DMS53 (cell line): Measurements from ENCODE around the gene XYLT1.

ENCODE experiments used
- DNase-seq: peaks from one replicate; lab custom pipeline; 2025; lab: John Stamatoyannopoulos, UW

XYLT1 gene

GRCh38 chr16:17333229-17333628, 137.5 kb downstream of the XYLT1 start:
- DNase-seq, result no peak

GRCh38 chr16:17331991-17332390, 138.8 kb downstream of the XYLT1 start:
- DNase-seq, result no peak

- DNase-seq, result no peak
Measured at GRCh38 chr16:17331071-17331607, 139.6 kb downstream of the XYLT1 start.

DNA sequence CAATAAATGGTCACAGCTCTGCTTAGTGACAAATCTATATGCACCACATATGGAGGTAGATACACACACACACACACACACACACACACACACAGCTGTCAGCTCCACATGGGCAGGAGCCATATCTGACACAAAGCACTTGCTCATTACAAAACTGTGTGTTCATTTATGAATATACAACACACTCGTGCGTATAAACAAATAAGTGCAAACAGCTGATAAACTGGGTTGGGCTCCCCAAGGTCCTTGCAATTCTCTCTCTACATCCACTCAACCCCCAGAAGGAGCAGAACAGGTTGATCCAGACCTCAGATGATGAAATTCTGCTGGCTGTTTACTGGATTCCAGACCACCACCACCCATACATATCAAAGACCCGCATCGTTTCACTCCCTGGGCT, 140.7 kb downstream of the XYLT1 start:
- DNase-seq, result no peak

GRCh38 chr16:17329391-17329790, 141.4 kb downstream of the XYLT1 start:
- DNase-seq, result no peak

GRCh38 chr16:17328932-17329331, 141.8 kb downstream of the XYLT1 start:
- no peak for DNase-seq

- DNase-seq, result no peak
Measured at GRCh38 chr16:17327664-17328335, 143.0 kb downstream of the XYLT1 start.

- DNase-seq, result no peak
Measured at GRCh38 chr16:17325476-17326143, 145.2 kb downstream of the XYLT1 start.

GRCh38 chr16:17324451-17324850, 146.3 kb downstream of the XYLT1 start:
- DNase-seq, result no peak

DNA sequence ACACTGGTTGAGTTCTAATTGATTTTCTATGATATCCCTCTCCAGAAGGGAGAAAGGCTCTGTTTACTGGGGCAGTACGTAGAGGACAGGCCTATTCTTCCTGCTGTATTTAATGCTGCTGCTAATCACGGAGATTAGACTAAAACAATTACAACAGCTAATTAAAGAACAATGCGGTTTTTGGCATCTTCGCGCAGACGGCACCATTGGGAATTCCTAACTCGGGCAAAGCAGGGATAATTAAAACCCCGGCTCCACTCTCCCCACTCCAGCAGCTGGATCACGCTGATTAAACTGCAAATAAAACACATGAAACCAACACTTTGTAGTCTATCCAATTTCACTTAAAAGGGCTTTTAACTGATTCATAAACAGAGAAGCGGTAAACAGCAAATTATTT, 147.6 kb downstream of the XYLT1 start:
- DNase-seq, result no peak

GRCh38 chr16:17321824-17322223, 148.9 kb downstream of the XYLT1 start:
- DNase-seq, result no peak

GRCh38 chr16:17320009-17320408, 150.8 kb downstream of the XYLT1 start:
- DNase-seq, result no peak

- DNase-seq, result no peak
Measured at GRCh38 chr16:17318238-17318637, 152.5 kb downstream of the XYLT1 start.

- DNase-seq, result no peak
Measured at GRCh38 chr16:17316005-17316404, 154.8 kb downstream of the XYLT1 start.

DNA sequence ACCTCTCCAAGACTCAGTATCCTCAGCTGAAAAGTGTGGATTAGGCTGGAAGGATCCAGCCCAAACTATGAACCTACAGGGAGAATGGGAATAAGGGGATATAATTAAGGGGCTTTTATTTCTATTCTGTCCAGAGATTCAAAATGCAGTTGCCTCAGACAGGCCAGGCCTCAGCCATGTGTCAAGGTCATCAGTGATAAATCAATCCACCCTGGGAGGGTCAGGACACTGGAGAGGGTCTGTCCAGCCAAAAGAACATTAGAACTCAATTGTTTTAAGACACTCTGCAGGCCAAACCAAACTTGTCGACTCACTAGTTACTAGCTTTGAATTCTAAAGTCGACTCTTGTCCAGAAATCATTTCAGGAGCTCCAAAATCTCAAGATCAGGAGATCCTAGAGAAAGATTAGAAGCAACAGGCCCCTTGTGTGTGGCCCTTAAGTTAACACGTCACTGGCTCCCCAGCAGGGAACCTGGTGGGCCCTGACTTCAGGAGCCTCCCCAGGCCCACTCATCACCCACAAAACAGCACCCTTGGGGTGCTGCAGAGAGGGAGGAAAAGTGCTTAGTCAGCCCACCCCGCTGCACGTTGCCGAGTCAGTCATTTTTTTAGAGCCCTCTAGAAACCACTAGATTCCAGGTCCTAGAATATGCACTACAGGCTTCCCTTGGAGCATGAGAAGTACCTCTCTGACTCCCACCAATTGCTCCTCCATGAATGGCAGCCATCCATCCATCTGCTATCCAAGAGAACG, 156.8 kb downstream of the XYLT1 start:
- no peak for DNase-seq

DNA sequence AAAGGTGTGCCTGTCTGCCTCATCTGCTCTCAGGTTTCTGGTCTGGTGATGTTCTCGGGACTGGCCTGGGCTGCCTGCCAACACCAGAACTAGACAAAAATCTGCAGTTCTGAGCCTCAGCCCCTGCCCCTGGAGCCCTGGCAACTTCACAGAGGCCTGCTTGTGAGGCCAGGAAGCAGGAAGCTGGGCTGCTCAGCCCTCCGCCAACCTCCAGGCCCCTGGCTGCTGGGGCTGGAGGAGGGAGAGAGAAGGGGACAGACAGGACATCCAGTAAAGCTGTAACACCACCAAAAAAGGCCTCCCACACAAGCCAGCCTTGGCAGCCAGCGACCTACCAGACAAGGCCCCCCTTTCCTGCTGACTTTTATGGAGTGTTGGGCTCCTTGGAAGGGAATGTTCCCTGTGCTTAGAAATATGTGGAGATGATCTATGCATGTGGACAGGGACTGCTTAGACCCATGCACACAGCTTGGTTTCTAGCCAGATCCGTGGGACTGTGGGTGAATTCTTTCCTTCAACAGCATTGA, 157.6 kb downstream of the XYLT1 start:
- DNase-seq, result no peak

DNA sequence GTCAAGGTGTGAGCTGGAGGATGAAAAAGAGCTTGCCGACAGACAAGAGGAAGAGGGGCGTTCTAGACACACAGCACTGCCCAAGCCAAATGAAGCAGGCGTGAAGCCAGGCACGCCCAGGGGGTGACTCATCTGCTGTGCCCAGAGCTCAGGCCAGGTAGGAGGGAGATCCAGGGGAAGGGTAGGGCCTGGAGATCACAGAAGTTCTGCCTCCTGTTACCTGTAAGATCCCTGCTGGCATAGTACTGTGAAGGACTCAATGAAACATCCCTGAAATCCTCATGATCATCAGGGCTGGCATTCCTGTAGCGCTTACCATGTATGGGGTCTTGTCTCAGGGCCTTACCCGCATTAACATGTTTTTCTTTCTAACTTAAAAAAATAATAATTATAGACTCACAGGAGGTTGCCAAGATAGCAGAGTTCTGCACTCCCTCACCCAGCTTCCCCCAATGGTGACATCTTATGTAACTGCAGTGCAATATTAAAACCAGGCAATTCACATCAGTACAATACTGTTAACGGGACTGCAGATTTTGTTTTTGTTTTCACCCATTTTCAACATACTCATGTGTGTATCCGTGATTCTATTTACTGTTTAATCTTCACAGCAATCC, 158.6 kb downstream of the XYLT1 start:
- peak; percentile 50 for DNase-seq

- no peak for DNase-seq
Measured at GRCh38 chr16:17311333-17312093, 159.2 kb downstream of the XYLT1 start.

GRCh38 chr16:17309510-17309909, 161.2 kb downstream of the XYLT1 start:
- no peak for DNase-seq

DNA sequence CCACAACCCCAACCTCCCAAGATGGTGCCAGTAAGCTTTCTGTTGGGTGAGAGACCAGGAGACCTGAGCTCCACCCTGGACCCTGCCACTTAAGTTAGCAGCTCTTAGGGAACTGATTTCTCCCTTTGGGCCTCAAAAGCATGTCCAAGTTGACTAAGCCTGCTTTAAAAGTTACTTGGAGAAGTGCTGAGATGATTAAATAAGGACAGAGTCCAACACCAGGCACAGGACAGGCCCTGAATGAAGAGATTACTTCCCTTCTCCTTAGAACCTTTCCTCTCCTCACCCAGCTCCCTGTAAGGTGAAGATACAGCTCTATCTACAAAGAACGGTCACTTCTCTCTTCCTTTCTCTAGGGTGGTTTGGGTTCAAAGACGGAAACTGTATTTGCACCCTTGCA, 162.6 kb downstream of the XYLT1 start:
- DNase-seq, result no peak

DNA sequence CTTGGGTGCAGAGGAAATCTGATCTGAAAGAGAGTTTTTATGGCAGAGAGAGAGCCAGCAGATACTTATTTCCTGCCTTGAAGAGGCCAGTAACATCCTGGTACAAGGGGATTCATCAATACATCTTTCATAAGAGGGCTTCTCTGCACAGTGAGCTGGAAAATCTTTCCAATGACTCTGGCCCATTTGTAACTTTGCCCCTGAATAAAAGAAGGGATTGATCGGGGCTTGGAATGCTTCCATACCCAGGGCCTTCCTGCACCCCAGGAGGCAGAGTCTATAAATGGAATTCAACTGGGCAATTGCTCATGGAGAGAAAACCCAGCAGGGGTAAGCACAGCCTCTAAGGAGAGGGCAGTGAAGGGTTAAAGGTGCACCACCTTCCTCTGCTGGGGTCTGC, 163.3 kb downstream of the XYLT1 start:
- no peak for DNase-seq
